GM21360 (cell line): Measurements from ENCODE around the gene SLC24A3.

Experiments used
- ATAC-seq: cut with Tn5 transposase; IDR thresholded peaks from one replicate; pipeline ENCODE4 v1.9.1; 2021; ENCODE audit warnings: mild to moderate bottlenecking, moderate library complexity; ENCODE audit not compliant: unreplicated experiment

The SLC24A3 gene

DNA sequence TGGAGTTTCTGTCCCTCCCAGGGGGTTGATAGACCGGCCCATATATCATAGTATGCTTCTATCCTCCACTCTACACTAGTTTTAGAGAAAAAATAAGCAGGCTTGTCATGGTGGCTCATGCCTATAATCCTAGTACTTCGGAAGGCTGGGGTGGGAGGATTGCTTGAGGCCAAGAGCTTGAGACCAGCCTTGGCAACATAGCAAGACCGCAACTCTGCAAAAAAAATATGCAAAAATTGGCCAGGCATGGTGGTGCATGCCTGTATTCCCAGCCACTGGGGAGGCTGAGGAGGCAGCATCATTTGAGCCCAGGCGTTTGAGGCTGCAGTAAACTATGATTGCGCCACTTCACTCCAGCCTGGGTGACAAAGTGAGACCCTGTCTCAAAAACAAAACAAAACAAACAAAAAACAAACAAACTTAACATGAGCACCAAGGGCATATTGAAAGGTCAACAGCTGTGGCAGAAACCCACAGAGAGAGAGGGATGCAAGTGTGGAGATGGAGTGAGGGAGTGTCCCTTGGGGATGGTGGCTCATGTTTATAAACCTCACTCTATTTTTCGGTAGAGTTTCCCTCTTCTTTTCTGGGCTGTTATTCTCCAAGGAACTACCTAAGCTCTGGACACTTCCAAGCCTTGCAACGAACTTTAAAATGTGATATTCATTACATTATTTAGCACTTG, 24.1 kb downstream of the SLC24A3 start:
- ATAC-seq, result no peak

GRCh38 chr20:19241440-19241839, 29.0 kb downstream of the SLC24A3 start:
- ATAC-seq, result no peak

GRCh38 chr20:19244291-19244690, 31.8 kb downstream of the SLC24A3 start:
- ATAC-seq, result no peak

- ATAC-seq, result no peak
Measured at GRCh38 chr20:19249106-19249879, 36.9 kb downstream of the SLC24A3 start.

DNA sequence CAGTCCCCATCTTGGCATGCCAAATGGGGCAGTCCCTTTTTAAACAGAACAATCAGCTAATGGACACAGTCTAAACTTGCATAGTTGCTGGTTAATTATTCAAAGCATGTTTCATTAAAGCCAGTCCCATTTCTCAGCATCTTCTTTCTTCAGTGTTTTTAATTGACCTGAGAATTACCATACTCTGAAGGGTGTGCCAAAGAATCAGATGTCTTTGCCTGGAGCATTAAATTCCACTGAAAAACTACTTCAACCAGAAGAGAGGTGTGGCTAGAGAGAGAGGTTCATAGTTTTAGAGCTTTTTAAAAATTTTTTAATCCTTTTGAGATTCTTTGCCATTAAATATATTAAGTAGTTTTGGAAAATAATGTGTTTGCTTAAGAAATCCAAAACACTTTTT, 37.9 kb downstream of the SLC24A3 start:
- no peak for ATAC-seq

DNA sequence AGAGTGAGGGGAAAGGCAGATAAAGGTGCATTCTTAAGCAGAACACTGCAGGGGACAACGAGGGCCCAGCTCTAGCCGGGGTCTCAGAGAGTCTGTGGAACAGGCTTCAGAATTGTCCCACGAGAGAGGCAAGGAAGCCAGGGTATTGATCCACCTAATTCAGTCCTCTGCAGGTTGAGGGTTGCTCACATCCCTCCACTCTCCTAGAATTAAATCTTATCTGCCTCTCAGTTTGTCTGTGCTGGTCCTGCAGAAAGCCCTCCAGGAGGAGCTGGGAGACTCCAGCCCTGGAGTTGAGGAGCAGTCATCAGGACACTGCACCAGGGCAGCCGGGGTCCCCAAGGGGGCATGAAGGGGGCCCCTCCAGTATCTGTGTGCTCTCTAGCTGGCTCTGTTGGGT, 39.1 kb downstream of the SLC24A3 start:
- ATAC-seq, result no peak

- no peak for ATAC-seq
Measured at GRCh38 chr20:19251958-19252357, 39.5 kb downstream of the SLC24A3 start.

- no peak for ATAC-seq
Measured at GRCh38 chr20:19252451-19253120, 40.1 kb downstream of the SLC24A3 start.

DNA sequence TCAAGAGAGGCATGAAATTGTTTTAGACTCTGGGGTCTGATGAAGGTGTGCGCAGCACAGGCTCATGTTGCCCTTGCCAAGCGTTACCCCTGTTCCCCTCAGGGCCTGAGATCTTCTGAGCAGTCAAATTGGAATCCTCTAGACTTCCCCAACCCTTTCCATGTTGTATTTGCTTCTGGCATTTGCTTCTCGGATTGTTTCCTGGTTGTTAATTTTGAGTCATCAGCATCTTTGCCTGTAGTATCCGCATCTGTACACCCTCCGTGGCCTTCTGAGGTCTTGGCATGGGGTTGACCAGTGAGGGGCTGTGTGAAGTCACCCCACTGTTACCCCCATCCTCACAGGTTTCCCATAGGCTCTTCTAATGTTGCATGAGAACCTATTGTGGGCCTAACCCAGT, 40.9 kb downstream of the SLC24A3 start:
- ATAC-seq, result no peak

DNA sequence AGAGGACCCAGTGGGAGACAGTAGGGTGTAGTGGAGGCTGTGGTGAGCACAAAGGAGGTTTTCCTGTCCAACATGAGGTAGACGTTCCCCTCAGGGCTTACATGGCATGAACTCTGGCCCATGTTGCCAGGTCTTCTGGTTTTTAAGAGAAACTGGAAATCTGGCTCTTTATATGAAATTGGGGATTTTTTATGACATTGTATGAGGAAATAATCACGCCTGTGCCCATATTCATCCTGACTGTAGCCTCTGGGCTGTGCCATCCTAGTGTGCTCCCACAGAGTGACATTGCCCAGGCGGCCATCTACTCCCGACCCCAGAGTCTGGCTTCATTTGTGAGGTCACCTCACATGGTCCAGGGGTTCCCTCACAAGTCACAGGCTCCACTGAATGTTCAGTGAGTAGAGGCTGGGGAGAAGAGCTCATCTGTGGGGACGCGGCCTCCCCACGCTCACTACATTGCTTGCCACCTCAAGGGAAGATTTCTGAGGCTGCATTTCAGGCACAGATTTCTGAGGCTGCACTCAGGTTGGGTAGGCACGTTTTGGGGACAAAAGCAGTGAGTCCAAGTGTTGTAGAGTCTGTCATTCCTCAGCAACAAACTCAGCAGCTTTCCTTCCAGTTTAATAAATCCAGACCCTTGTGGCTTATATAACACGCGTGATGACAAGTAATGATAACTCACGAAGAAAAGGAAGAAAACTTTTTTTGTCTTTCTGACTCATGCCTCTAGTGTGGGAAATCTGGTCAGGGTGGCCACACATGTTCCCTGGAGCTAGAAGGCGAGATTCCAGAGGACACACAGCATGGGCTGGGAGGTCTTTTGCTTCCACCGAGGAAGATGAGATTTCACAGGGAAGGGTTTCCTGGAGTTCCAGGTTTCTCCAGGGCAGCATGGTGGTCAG, 41.7 kb downstream of the SLC24A3 start:
- no peak for ATAC-seq

- ATAC-seq, result no peak
Measured at GRCh38 chr20:19254956-19255355, 42.5 kb downstream of the SLC24A3 start.

- no peak for ATAC-seq
Measured at GRCh38 chr20:19256085-19256484, 43.6 kb downstream of the SLC24A3 start.

GRCh38 chr20:19256906-19257595, 44.6 kb downstream of the SLC24A3 start:
- ATAC-seq, result no peak

DNA sequence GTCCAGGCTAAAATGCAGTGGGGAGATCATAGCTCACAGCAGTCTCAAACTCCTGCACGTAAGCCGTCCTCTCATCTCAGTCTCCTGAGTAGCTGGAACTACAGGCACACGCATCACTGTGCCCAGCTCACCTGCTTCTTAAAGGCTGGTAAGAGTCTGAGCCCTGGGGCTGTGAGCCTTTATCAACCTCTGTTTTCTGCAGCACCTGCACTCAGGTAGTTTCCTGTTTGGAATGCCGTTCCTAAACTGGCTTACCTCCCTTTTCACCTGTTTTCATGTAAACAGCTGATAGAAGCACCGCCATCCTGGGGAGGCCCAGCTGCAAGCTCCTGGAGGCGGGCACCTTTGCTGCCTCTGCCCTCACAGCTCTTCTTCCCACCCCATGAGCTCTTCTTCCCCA, 45.4 kb downstream of the SLC24A3 start:
- ATAC-seq, result no peak

DNA sequence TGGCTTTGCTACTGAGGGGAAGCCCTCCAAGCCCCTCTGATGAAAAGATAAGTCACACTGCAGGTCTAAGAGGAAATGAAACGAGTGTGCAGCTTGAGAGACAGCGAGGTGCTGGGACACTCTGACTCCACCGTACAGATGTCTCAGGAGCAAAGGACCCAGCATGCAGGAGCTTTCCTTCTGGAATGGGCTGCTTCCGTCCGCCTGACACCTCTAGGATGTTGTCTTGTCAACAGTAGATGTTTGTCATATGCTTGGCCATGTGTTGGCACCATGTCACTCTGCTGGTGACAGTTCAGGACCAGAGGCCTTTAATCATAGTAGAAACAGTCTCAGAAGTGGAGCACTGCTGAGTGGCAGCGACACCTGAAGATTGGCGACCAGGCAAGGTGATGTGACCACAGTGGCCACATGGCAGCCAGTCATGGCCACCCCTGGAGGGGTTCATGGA, 46.7 kb downstream of the SLC24A3 start:
- no peak for ATAC-seq

GRCh38 chr20:19260412-19261090, 48.1 kb downstream of the SLC24A3 start:
- peak; percentile 60 for ATAC-seq

- ATAC-seq, result no peak
Measured at GRCh38 chr20:19264191-19264590, 51.7 kb downstream of the SLC24A3 start.

GRCh38 chr20:19265646-19266374, 53.4 kb downstream of the SLC24A3 start:
- no peak for ATAC-seq

- no peak for ATAC-seq
Measured at GRCh38 chr20:19268426-19268825, 56.0 kb downstream of the SLC24A3 start.
